ENCODE results near the gene CUEDC1.

DNA sequence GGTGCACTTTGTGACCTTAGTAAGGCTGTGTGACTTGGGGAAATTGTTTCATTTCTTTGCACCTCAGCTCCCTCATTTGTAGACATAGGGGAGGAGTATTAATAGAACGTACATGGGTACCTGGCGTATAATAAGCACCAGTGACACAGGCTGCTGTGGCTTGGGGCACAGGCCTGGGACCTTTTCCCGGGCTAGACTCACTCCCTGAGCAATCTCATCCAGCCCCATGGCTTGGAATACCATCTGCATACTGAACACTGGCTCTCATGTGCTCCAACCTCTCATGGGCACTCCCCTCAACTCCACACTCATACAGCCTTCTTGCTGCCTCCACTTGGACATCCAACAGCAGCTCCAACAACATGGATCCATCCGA is 64.4 kb downstream of the CUEDC1 start:
- TF ChIP-seq POLR2A (IDR thresholded peaks at IDR 0.05) (no peak), EP300 (IDR thresholded peaks at IDR 0.05) (no peak), POLR2AphosphoS5 (IDR thresholded peaks at IDR 0.05) (no peak)
- TF ChIP-seq, protein P1, sequence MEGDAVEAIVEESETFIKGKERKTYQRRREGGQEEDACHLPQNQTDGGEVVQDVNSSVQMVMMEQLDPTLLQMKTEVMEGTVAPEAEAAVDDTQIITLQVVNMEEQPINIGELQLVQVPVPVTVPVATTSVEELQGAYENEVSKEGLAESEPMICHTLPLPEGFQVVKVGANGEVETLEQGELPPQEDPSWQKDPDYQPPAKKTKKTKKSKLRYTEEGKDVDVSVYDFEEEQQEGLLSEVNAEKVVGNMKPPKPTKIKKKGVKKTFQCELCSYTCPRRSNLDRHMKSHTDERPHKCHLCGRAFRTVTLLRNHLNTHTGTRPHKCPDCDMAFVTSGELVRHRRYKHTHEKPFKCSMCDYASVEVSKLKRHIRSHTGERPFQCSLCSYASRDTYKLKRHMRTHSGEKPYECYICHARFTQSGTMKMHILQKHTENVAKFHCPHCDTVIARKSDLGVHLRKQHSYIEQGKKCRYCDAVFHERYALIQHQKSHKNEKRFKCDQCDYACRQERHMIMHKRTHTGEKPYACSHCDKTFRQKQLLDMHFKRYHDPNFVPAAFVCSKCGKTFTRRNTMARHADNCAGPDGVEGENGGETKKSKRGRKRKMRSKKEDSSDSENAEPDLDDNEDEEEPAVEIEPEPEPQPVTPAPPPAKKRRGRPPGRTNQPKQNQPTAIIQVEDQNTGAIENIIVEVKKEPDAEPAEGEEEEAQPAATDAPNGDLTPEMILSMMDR (IDR thresholded peaks at IDR 0.05) = no peak
